ENCODE results near the gene IFFO2.

DNA sequence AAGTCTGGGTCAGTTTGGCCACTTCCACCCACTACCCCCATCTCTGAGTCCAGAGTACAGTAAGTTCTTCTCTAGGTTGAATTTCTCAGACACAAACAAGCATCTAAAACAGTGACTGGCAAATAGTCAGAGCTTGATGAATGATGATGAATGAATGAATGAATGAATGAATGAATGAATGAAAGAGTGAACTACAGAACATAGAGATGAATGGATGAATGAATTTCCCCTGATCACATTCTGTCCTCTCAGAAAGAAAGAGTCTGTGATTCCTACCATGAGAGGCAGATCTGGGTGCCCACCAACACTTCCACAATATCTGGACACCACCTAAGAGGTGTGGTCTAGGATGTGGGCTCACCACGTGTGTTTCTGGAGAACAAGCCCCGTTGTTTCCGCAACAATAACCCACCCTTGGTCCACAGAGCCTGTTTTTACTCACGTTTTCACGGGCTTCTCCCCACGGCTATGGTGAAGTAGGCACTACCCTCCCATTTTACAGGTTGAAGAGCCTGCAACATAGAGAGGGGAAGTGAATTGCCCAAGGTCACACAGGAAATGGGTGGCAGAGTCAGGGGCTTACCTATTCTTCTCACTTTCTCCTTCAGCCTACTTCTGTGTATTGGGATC is 40.2 kb upstream of the IFFO2 start:
- TF ChIP-seq, protein P1, sequence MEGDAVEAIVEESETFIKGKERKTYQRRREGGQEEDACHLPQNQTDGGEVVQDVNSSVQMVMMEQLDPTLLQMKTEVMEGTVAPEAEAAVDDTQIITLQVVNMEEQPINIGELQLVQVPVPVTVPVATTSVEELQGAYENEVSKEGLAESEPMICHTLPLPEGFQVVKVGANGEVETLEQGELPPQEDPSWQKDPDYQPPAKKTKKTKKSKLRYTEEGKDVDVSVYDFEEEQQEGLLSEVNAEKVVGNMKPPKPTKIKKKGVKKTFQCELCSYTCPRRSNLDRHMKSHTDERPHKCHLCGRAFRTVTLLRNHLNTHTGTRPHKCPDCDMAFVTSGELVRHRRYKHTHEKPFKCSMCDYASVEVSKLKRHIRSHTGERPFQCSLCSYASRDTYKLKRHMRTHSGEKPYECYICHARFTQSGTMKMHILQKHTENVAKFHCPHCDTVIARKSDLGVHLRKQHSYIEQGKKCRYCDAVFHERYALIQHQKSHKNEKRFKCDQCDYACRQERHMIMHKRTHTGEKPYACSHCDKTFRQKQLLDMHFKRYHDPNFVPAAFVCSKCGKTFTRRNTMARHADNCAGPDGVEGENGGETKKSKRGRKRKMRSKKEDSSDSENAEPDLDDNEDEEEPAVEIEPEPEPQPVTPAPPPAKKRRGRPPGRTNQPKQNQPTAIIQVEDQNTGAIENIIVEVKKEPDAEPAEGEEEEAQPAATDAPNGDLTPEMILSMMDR (IDR thresholded peaks at IDR 0.05) = no peak
- no peak for TF ChIP-seq POLR2A (IDR thresholded peaks at IDR 0.05)

Data from esophagus squamous epithelium (tissue), 4 donors.